Measurements from ENCODE around the gene MFAP3L. TPM values are rescaled to one million over a fixed set of nuclear protein-coding genes. Genes with fewer than 3 reads are reported as not detected.
A peak's percentile ranks its signal among the peaks of the same experiment; 100 is the strongest.

Gene MFAP3L
- total RNA-seq, 4 donors from 2014 or later: 5.4 to 10.6 (median 8.4) TPM

- Histone ChIP-seq H3K27ac (no peak overlapping the region), H3K4me1 (peaks cover 5 to 6% of the 10 kb centered on the region in 2 donors), H3K36me3 (no peaks in the 10 kb centered on the region), H3K9me3 (no peaks in the 10 kb centered on the region), H3K4me3 (replicated peaks in 1 of 3) (no peak overlapping the region), H3K27me3 (no peaks in the 10 kb centered on the region)
- WGBS, 2 donors: 62 to 88% methylated on average over 3 of the region's 3 CpGs
- TF ChIP-seq CTCF (IDR thresholded peaks at IDR 0.05) (no peak), POLR2A (IDR thresholded peaks at IDR 0.05) (no peak)
- no peak for DNase-seq
- intact Hi-C loops (cut with DNase I): no loop called here
Measured at GRCh38 chr4:170001011-170001744, 25.0 kb downstream of the MFAP3L start.

GRCh38 chr4:169999923-170000322, 26.3 kb downstream of the MFAP3L start:
- no peak overlapping the region for H3K27ac ChIP-seq
- TF ChIP-seq POLR2A (IDR thresholded peaks at IDR 0.05) (no peak), CTCF (IDR thresholded peaks at IDR 0.05) (no peak)
- H3K4me1 ChIP-seq: peaks cover 5 to 6% of the 10 kb centered on the region in 2 donors
- 81 to 96% methylated on average over 2 of the region's 2 CpGs for WGBS, 2 donors
- H3K9me3 ChIP-seq: no peaks in the 10 kb centered on the region
- no peaks in the 10 kb centered on the region for H3K27me3 ChIP-seq
- DNase-seq: no peak
- intact Hi-C loops (cut with DNase I): no loop called here
- no peak overlapping the region for H3K4me3 ChIP-seq (replicated peaks in 1 of 3)
- no peaks in the 10 kb centered on the region for H3K36me3 ChIP-seq

GRCh38 chr4:169998981-169999380, 27.2 kb downstream of the MFAP3L start:
- H3K36me3 ChIP-seq: no peaks in the 10 kb centered on the region
- no peak overlapping the region for H3K27ac ChIP-seq
- H3K4me3 ChIP-seq (replicated peaks in 1 of 3): no peak overlapping the region
- H3K27me3 ChIP-seq: no peaks in the 10 kb centered on the region
- no peaks in the 10 kb centered on the region for H3K9me3 ChIP-seq
- H3K4me1 ChIP-seq: peaks cover 5 to 6% of the 10 kb centered on the region in 2 donors
- 16 to 69% methylated on average over 1 of the region's 1 CpG for WGBS, 2 donors
- intact Hi-C loops (cut with DNase I): no loop called here
- DNase-seq: peak in 1 of 2 donors; percentile 37
- no peak for TF ChIP-seq CTCF (IDR thresholded peaks at IDR 0.05)
- no peak for TF ChIP-seq POLR2A (IDR thresholded peaks at IDR 0.05)

- TF ChIP-seq CTCF (IDR thresholded peaks at IDR 0.05) (no peak), POLR2A (IDR thresholded peaks at IDR 0.05) (no peak)
- no peaks in the 10 kb centered on the region for H3K27me3 ChIP-seq
- H3K9me3 ChIP-seq: no peaks in the 10 kb centered on the region
- intact Hi-C loops (cut with DNase I): no loop called here
- WGBS, 2 donors: 74 to 79% methylated on average over 10 of the region's 10 CpGs
- H3K27ac ChIP-seq: no peak overlapping the region
- H3K36me3 ChIP-seq: no peaks in the 10 kb centered on the region
- peaks cover 5 to 6% of the 10 kb centered on the region in 2 donors for H3K4me1 ChIP-seq
- DNase-seq: peak in 1 of 2 donors; percentile 12
- no peak overlapping the region for H3K4me3 ChIP-seq (replicated peaks in 1 of 3)
Measured at GRCh38 chr4:169996379-169997240, 29.6 kb downstream of the MFAP3L start.

GRCh38 chr4:169993531-169993930, 32.7 kb downstream of the MFAP3L start:
- H3K9me3 ChIP-seq: no peaks in the 10 kb centered on the region
- no peak for DNase-seq
- no peak overlapping the region for H3K27ac ChIP-seq
- intact Hi-C loops (cut with DNase I): no loop called here
- no peaks in the 10 kb centered on the region for H3K36me3 ChIP-seq
- no peak overlapping the region for H3K4me3 ChIP-seq (replicated peaks in 1 of 3)
- no peaks in the 10 kb centered on the region for H3K27me3 ChIP-seq
- 66% methylated on average over 9 of the region's 9 CpGs for WGBS, 2 donors
- TF ChIP-seq POLR2A (IDR thresholded peaks at IDR 0.05) (no peak), CTCF (IDR thresholded peaks at IDR 0.05) (no peak)
- peaks cover 0 to 6% of the 10 kb centered on the region in 2 donors for H3K4me1 ChIP-seq

Data from thyroid gland (tissue), 4 donors.